Liver (tissue), 9 donors: ENCODE measurements around the gene MAN1C1. TPM values are rescaled to one million over a fixed set of nuclear protein-coding genes. Genes with fewer than 3 reads are reported as not detected.

Experiments used
- DNase-seq: peaks from one replicate; pipeline ENCODE4 v3.0.0-alpha.2; 2017; ENCODE audit warnings: low spot score
- H3K27ac ChIP-seq, 2 donors: one replicate each; pipeline ENCODE4 v1.7.0; 2013; ENCODE audit warnings: inconsistent platforms in 2 of 2, low read length in 2 of 2, control low read depth in 1 of 2, low read depth in 1 of 2, mild to moderate bottlenecking in 1 of 2
- H3K27me3 ChIP-seq, 4 donors: one replicate each; pipeline versions ENCODE4 v1.6.1 to v1.7.0; 2013; ENCODE audit warnings: low read length in 3 of 4, inconsistent platforms in 1 of 4, mild to moderate bottlenecking in 1 of 4, moderate library complexity in 1 of 4; ENCODE audit not compliant: control insufficient read depth in 4 of 4, insufficient read depth in 4 of 4
- H3K36me3 ChIP-seq, 4 donors: one replicate each; pipeline versions ENCODE4 v1.6.1 to v1.7.0; 2013; ENCODE audit warnings: low read length in 3 of 4, mild to moderate bottlenecking in 3 of 4, low read depth in 1 of 4, moderate library complexity in 1 of 4; ENCODE audit not compliant: control insufficient read depth in 4 of 4, insufficient read depth in 3 of 4
- H3K4me1 ChIP-seq, 4 donors: one replicate each; pipeline versions ENCODE4 v1.6.1 to v1.7.0; 2013; ENCODE audit warnings: low read length in 3 of 4, mild to moderate bottlenecking in 3 of 4, moderate library complexity in 1 of 4; ENCODE audit not compliant: control insufficient read depth in 4 of 4, insufficient read depth in 4 of 4
- H3K4me3 ChIP-seq, 3 donors: one replicate each; pipeline versions ENCODE4 v1.6.1 to v1.7.0; 2013; ENCODE audit warnings: low read length in 3 of 3, control low read depth in 1 of 3, low read depth in 1 of 3, mild to moderate bottlenecking in 1 of 3
- H3K9ac ChIP-seq, 2 donors: one replicate each; pipeline ENCODE4 v1.7.0; 2013; ENCODE audit warnings: low read length in 2 of 2, mild to moderate bottlenecking in 2 of 2, moderate library complexity in 2 of 2, control low read depth in 1 of 2, low read depth in 1 of 2
- H3K9me3 ChIP-seq, 4 donors: one replicate each; pipeline versions ENCODE4 v1.6.1 to v1.7.0; 2013; ENCODE audit warnings: low read length in 3 of 4; ENCODE audit not compliant: control insufficient read depth in 4 of 4
- EGR1 ChIP-seq, 2 donors: IDR thresholded peaks; 2 replicates each; pipeline ENCODE4 v1.6.1; 2016 to 2018; ENCODE audit warnings: antibody characterized with exemption in 2 of 2, low read depth in 2 of 2
- GABPA ChIP-seq, 2 donors: IDR thresholded peaks in 1 of 2; conservative IDR thresholded peaks in 1 of 2; 2 replicates each; pipeline ENCODE4 v1.6.1; 2016; ENCODE audit warnings: antibody characterized with exemption in 2 of 2, mild to moderate bottlenecking in 1 of 2, moderate library complexity in 1 of 2
- HNF4G ChIP-seq: IDR thresholded peaks from 2 replicates; pipeline ENCODE4 v1.6.1; 2016; ENCODE audit warnings: antibody characterized with exemption
- JUND ChIP-seq, 2 donors: IDR thresholded peaks; 2 replicates each; pipeline ENCODE4 v1.6.1; 2016; ENCODE audit warnings: antibody characterized with exemption in 2 of 2
- RAD21 ChIP-seq, 2 donors: IDR thresholded peaks; 2 replicates each; pipeline ENCODE4 v1.6.1; 2016; ENCODE audit warnings: antibody characterized with exemption in 2 of 2, mild to moderate bottlenecking in 2 of 2
- RXRA ChIP-seq, 2 donors: IDR thresholded peaks; 2 replicates each; pipeline ENCODE4 v1.6.1; 2017 to 2018; ENCODE audit warnings: antibody characterized with exemption in 2 of 2, mild to moderate bottlenecking in 1 of 2
- YY1 ChIP-seq: IDR thresholded peaks from 2 replicates; pipeline ENCODE4 v1.6.1; 2016; ENCODE audit warnings: antibody characterized with exemption, mild to moderate bottlenecking
- WGBS: extraction: QIAGEN DNeasy Blood & Tissue Kit; methylation state at CpG from one replicate; pipeline ENCODE4 v1.1.7; 2013; 5-methylcytosine and 5-hydroxymethylcytosine counted together
- polyA plus RNA-seq, 2 donors: library from polyadenylated mRNA; stranded (reverse) in 1 of 2; unstranded in 1 of 2; fragments of 200-250 nt in 1 of 2; fragments of >200 nt in 1 of 2; fragmentation: Nextera tagmentation in 1 of 2; extraction: Ambion mirVana in 1 of 2; gene quantifications; one replicate each; pipeline versions ENCODE4 v1.2.1 to v1.2.3, GENCODE V29; 2013 to 2015
- total RNA-seq, 2 donors: library from RNA; depleted of rRNA; stranded (reverse); fragments of >200 nt; gene quantifications; one replicate each; pipeline ENCODE4 v1.2.3, GENCODE V29; 2014
- TF ChIP-seq, protein P1 (sequence below): IDR thresholded peaks from 2 replicates; pipeline ENCODE4 v1.6.1; 2016; ENCODE audit warnings: antibody characterized with exemption
- TF ChIP-seq, protein P2 (sequence below): IDR thresholded peaks from 2 replicates; pipeline ENCODE4 v1.6.1; 2016; ENCODE audit warnings: antibody characterized with exemption
- TF ChIP-seq, protein P3 (sequence below): IDR thresholded peaks from 2 replicates; pipeline ENCODE4 v1.6.1; 2016; ENCODE audit warnings: antibody characterized with exemption, mild to moderate bottlenecking
- TF ChIP-seq, protein P4 (sequence below): fragments of 150-350 bp; IDR thresholded peaks from 2 replicates; pipeline ENCODE4 v1.5.1; 2017; ENCODE audit warnings: improper control_type of control experiment, low read depth, low read length; ENCODE audit not compliant: missing input control
- TF ChIP-seq, protein P5 (sequence below): IDR thresholded peaks from 2 replicates; pipeline ENCODE4 v1.6.1; 2016; ENCODE audit warnings: antibody characterized with exemption
- donor health status: healthy.
- donor health status: healthy.
- donor health status: healthy.
- donor health status: healthy.
- donor health status: healthy.

MAN1C1 gene
- total and polyA plus RNA-seq, 4 donors = 6.3 to 16.0 (median 8.1) TPM

DNA sequence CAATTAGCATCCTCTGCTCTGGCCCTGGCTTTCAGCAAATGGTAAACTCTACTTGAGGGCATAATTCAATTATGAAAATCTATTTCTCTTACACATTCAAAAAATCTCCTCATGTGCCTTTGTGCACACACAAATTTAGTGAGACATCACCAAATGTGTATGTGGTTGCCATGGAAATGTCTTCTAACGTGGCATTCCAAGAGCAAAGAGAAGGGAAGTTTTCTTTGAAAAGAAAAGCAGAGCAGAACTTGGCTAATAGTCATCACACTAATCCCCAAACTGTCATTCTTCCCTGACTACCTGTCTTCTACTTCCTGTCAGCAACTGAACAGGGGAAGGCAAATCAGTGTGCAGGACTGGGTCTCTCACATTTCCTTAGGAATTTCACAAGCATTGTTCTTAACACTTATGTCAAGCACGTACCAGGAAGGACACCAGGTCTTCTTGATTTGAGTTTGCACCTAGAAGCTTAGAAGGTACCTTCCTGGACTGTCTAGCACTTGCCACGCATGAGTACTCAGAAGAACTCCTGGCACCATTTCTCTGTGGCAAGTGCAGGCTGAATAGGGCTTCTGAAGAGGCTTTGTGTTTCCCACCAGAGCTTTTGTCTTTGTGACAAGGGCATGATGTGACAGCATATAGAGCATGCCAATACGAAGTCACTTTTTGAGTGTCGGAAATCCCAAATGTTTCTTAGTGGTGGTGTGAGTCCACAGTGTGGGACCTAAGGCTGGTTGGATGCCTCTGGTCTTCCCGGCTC is 32.3 kb downstream of the MAN1C1 start (continued):
- TF ChIP-seq, protein P1, sequence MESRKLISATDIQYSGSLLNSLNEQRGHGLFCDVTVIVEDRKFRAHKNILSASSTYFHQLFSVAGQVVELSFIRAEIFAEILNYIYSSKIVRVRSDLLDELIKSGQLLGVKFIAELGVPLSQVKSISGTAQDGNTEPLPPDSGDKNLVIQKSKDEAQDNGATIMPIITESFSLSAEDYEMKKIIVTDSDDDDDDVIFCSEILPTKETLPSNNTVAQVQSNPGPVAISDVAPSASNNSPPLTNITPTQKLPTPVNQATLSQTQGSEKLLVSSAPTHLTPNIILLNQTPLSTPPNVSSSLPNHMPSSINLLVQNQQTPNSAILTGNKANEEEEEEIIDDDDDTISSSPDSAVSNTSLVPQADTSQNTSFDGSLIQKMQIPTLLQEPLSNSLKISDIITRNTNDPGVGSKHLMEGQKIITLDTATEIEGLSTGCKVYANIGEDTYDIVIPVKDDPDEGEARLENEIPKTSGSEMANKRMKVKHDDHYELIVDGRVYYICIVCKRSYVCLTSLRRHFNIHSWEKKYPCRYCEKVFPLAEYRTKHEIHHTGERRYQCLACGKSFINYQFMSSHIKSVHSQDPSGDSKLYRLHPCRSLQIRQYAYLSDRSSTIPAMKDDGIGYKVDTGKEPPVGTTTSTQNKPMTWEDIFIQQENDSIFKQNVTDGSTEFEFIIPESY = no peak
- TF ChIP-seq, protein P2, sequence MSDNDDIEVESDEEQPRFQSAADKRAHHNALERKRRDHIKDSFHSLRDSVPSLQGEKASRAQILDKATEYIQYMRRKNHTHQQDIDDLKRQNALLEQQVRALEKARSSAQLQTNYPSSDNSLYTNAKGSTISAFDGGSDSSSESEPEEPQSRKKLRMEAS = no peak

DNA sequence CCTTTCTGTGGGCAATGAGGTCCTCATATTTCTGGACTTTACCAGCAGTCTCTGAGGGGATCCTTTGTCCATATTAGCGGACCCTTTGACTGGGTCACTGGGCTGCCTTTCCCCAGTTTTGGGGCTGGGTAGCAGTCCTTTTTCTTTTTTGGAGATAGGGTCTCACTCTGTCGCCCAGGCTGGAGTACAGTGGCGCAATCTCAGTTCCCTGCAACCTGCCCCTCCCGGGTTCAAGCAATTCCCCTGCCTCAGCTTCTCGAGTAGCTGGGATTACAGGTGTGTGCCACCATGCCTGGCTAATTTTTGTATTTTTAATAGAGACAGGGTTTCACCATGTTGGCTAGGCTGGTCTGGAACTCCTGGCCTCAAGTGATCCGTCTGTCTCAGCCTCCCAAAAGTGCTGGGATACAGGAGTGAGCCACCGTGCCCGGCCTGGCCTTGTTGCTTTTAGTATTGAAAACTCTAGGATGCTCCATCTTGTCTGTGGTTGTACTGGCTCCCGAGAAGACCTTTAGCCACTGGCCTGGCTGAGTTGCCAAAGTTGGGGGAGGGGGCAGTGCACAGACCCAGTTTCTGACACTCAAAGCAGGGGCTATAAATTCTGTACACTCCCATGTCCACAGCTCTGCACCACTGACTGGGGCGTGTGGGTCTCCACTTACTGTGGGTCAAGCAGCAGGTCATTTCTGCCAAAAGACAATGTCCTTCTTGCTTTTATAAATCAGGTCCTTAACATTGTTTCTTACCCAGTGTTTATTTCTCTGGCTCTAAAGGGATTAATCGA is 33.1 kb downstream of the MAN1C1 start:
- Histone ChIP-seq H3K9ac (no peak overlapping the region), H3K27me3 (no peaks in the 10 kb centered on the region), H3K9me3 (no peaks in the 10 kb centered on the region), H3K4me1 (peaks cover 2 to 11% (median 6%) of the 10 kb centered on the region in 4 donors), H3K27ac (no peak overlapping the region), H3K36me3 (no peaks in the 10 kb centered on the region), H3K4me3 (no peak overlapping the region)
- DNase-seq = no peak
- TF ChIP-seq, protein P2 = no peak
- TF ChIP-seq, protein P1 = no peak
- TF ChIP-seq, protein P3, sequence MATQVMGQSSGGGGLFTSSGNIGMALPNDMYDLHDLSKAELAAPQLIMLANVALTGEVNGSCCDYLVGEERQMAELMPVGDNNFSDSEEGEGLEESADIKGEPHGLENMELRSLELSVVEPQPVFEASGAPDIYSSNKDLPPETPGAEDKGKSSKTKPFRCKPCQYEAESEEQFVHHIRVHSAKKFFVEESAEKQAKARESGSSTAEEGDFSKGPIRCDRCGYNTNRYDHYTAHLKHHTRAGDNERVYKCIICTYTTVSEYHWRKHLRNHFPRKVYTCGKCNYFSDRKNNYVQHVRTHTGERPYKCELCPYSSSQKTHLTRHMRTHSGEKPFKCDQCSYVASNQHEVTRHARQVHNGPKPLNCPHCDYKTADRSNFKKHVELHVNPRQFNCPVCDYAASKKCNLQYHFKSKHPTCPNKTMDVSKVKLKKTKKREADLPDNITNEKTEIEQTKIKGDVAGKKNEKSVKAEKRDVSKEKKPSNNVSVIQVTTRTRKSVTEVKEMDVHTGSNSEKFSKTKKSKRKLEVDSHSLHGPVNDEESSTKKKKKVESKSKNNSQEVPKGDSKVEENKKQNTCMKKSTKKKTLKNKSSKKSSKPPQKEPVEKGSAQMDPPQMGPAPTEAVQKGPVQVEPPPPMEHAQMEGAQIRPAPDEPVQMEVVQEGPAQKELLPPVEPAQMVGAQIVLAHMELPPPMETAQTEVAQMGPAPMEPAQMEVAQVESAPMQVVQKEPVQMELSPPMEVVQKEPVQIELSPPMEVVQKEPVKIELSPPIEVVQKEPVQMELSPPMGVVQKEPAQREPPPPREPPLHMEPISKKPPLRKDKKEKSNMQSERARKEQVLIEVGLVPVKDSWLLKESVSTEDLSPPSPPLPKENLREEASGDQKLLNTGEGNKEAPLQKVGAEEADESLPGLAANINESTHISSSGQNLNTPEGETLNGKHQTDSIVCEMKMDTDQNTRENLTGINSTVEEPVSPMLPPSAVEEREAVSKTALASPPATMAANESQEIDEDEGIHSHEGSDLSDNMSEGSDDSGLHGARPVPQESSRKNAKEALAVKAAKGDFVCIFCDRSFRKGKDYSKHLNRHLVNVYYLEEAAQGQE = no peak
- TF ChIP-seq YY1 (no peak), RXRA (IDR thresholded peaks at IDR 0.05) (no peak), GABPA (IDR thresholded peaks at IDR 0.05 in 1 of 2, conservative IDR thresholded peaks at IDR 0.05 in 1 of 2) (no peak), HNF4G (no peak), JUND (IDR thresholded peaks at IDR 0.05) (no peak), EGR1 (IDR thresholded peaks at IDR 0.05; ENCODE audit: low read depth in 2 of 2) (no peak), RAD21 (IDR thresholded peaks at IDR 0.05) (no peak)
- TF ChIP-seq, protein P4, sequence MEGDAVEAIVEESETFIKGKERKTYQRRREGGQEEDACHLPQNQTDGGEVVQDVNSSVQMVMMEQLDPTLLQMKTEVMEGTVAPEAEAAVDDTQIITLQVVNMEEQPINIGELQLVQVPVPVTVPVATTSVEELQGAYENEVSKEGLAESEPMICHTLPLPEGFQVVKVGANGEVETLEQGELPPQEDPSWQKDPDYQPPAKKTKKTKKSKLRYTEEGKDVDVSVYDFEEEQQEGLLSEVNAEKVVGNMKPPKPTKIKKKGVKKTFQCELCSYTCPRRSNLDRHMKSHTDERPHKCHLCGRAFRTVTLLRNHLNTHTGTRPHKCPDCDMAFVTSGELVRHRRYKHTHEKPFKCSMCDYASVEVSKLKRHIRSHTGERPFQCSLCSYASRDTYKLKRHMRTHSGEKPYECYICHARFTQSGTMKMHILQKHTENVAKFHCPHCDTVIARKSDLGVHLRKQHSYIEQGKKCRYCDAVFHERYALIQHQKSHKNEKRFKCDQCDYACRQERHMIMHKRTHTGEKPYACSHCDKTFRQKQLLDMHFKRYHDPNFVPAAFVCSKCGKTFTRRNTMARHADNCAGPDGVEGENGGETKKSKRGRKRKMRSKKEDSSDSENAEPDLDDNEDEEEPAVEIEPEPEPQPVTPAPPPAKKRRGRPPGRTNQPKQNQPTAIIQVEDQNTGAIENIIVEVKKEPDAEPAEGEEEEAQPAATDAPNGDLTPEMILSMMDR = no peak
- TF ChIP-seq, protein P5, sequence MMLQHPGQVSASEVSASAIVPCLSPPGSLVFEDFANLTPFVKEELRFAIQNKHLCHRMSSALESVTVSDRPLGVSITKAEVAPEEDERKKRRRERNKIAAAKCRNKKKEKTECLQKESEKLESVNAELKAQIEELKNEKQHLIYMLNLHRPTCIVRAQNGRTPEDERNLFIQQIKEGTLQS = no peak
- WGBS = 84% methylated on average over 11 of the region's 11 CpGs
